CD4-positive, alpha-beta memory T cell (primary cell): ENCODE data around the gene RETREG3. TPM values are rescaled to one million over a fixed set of nuclear protein-coding genes. Genes with fewer than 3 reads are reported as not detected.

ENCODE experiments used
- CTCF ChIA-PET: fragments of 350-600 bp; sonication (Branson Sonifier 250); formaldehyde crosslinking; loops from one replicate; lab custom pipeline; 2021; ENCODE audit warnings: inconsistent platforms; ENCODE audit not compliant: partially characterized antibody; lab: Charles Lee
- POLR2A ChIA-PET: fragments of 350-600 bp; sonication (Branson Sonifier 250); formaldehyde crosslinking; loops from one replicate; lab custom pipeline; 2021; ENCODE audit not compliant: partially characterized antibody; lab: Charles Lee
- DNase-seq, 5 donors: peaks; one replicate each; pipeline versions ENCODE4 v3.0.0 to v3.0.0-alpha.2; 2020 to 2022; ENCODE audit warnings: mixed read lengths in 1 of 5
- H3K27ac ChIP-seq: one replicate; pipeline ENCODE4 v1.7.0; 2013; ENCODE audit warnings: low read depth, low read length
- H3K27me3 ChIP-seq: 2 replicates; pipeline ENCODE4 v1.7.0; 2013; ENCODE audit warnings: mild to moderate bottlenecking, low read length, moderate library complexity; ENCODE audit not compliant: insufficient read depth
- H3K36me3 ChIP-seq: 2 replicates; pipeline ENCODE4 v1.7.0; 2013; ENCODE audit warnings: mild to moderate bottlenecking, low read length, moderate library complexity; ENCODE audit not compliant: insufficient read depth
- H3K4me1 ChIP-seq: 2 replicates; pipeline ENCODE4 v1.7.0; 2013; ENCODE audit warnings: mild to moderate bottlenecking, low read length, moderate library complexity; ENCODE audit not compliant: insufficient read depth
- H3K4me3 ChIP-seq, 2 donors: one replicate each; pipeline ENCODE4 v1.7.0; 2013; ENCODE audit warnings: low read length in 2 of 2, mild to moderate bottlenecking in 1 of 2
- H3K9me3 ChIP-seq, 2 donors: one replicate each; pipeline ENCODE4 v1.7.0; 2013; ENCODE audit warnings: low read length in 2 of 2, control low read depth in 1 of 2; ENCODE audit not compliant: control insufficient read depth in 1 of 2
- H3K27ac Mint-ChIP-seq, 7 donors: one replicate each; pipeline ENCODE4 v1.8.0; 2020 to 2021; ENCODE audit warnings: mixed read lengths in 7 of 7, mild to moderate bottlenecking in 6 of 7, inconsistent platforms in 3 of 7, moderate library complexity in 3 of 7
- H3K27me3 Mint-ChIP-seq, 2 donors: one replicate each; pipeline ENCODE4 v1.8.0; 2020 to 2021; ENCODE audit warnings: mixed read lengths in 2 of 2
- H3K36me3 Mint-ChIP-seq, 2 donors: one replicate each; pipeline ENCODE4 v1.8.0; 2020 to 2021; ENCODE audit warnings: mixed read lengths in 2 of 2, inconsistent platforms in 1 of 2, mild to moderate bottlenecking in 1 of 2
- H3K4me1 Mint-ChIP-seq, 4 donors: one replicate each; pipeline ENCODE4 v1.8.0; 2020 to 2021; ENCODE audit warnings: mixed read lengths in 4 of 4, mild to moderate bottlenecking in 1 of 4
- H3K4me3 Mint-ChIP-seq, 8 donors: one replicate each; pipeline ENCODE4 v1.8.0; 2020 to 2021; ENCODE audit warnings: mixed read lengths in 8 of 8, mild to moderate bottlenecking in 7 of 8, moderate library complexity in 6 of 8, inconsistent platforms in 3 of 8
- H3K9me3 Mint-ChIP-seq, 8 donors: one replicate each; pipeline ENCODE4 v1.8.0; 2020 to 2021; ENCODE audit warnings: mixed read lengths in 8 of 8, mild to moderate bottlenecking in 5 of 8, inconsistent platforms in 3 of 8, moderate library complexity in 1 of 8
- intact Hi-C: fragments of 100-400 bp; cut with micrococcal nuclease; formaldehyde crosslinking; loops from one replicate; pipeline ENCODE4 v1.15.1; 2023
- polyA plus RNA-seq, 2 donors: library from polyadenylated mRNA; unstranded; fragments of 300-500 nt; fragmentation: Illumina TruSeq; gene quantifications; one replicate each; pipeline ENCODE4 v1.2.3, GENCODE V29; 2021
- total RNA-seq, 2 experiments: library from RNA; stranded (reverse); gene quantifications; one replicate each; pipeline ENCODE4 v1.2.3, GENCODE V29; 2021

RETREG3 gene
- total and polyA plus RNA-seq, 4 experiments from 2014 or later = 106 to 134 (median 126) TPM

- Mint-ChIP-seq H3K9me3 (peaks cover 0 to 3% (median 0%) of the 10 kb centered on the region in 8 donors), H3K4me3 (no peak overlapping the region), H3K36me3 (peaks cover 30 to 81% of the 10 kb centered on the region in 2 donors), H3K27ac (no peak overlapping the region), H3K4me1 (peaks cover 8 to 27% (median 13%) of the 10 kb centered on the region in 4 donors), H3K27me3 (no peaks in the 10 kb centered on the region)
- DNase-seq = no peak
- ChIA-PET POLR2A (interaction anchor here (0.7 to 1.6 kb wide), 3 partner anchors 24 to 28 kb away, joined by 3 to 6 read pairs (median 3); partner anchors contain the start of gene TUBG1), CTCF (interaction anchor here (0.5 to 2.4 kb wide), 6 partner anchors 10 to 190 kb away, joined by 3 to 8 read pairs (median 5); no protein-coding TSS in a partner anchor)
- Histone ChIP-seq H3K4me1 (peaks cover 14% of the 10 kb centered on the region), H3K36me3 (peaks cover 63% of the 10 kb centered on the region), H3K27ac (no peak overlapping the region), H3K27me3 (no peaks in the 10 kb centered on the region), H3K4me3 (no peak overlapping the region), H3K9me3 (no peaks in the 10 kb centered on the region)
- intact Hi-C loops = no loop called here
These were observed 27.4 kb downstream of the RETREG3 start for GRCh38 chr17:42581744-42582270.

- no peak overlapping the region for H3K4me3 ChIP-seq
- peak overlapping the region in 4 of 8 donors; percentile 7 to 53 (median 30) for H3K4me3 Mint-ChIP-seq
- no peaks in the 10 kb centered on the region for H3K27me3 ChIP-seq
- CTCF ChIA-PET = interaction anchor here (0.8 to 4.3 kb wide), 9 partner anchors 8 to 100 kb away, joined by 3 to 64 read pairs (median 6); partner anchors contain the start of genes RETREG3 and TUBG1
- no peak overlapping the region for H3K27ac ChIP-seq
- H3K36me3 ChIP-seq = peaks cover 45% of the 10 kb centered on the region
- H3K27me3 Mint-ChIP-seq = no peaks in the 10 kb centered on the region
- H3K9me3 ChIP-seq = no peaks in the 10 kb centered on the region
- POLR2A ChIA-PET = interaction anchor here (0.9 to 5.1 kb wide), 3 partner anchors 14 to 418 kb away, joined by 5 to 73 read pairs (median 9); partner anchors contain the start of genes MLX and RPL27
- H3K36me3 Mint-ChIP-seq = peaks cover 18 to 62% of the 10 kb centered on the region in 2 donors
- no peak for DNase-seq
- peaks cover 14 to 35% (median 21%) of the 10 kb centered on the region in 4 donors for H3K4me1 Mint-ChIP-seq
- intact Hi-C loops = loop anchor here (2.0 to 5.0 kb wide), 2 partner anchors 48 to 357 kb away; no protein-coding TSS in a partner anchor
- peaks cover 0 to 3% (median 0%) of the 10 kb centered on the region in 8 donors for H3K9me3 Mint-ChIP-seq
- H3K4me1 ChIP-seq = peaks cover 17% of the 10 kb centered on the region
- peak overlapping the region in 5 of 7 donors; percentile 37 to 86 (median 64) for H3K27ac Mint-ChIP-seq
These were observed 29.2 kb downstream of the RETREG3 start for GRCh38 chr17:42579794-42580551.

GRCh38 chr17:42578282-42578869 lies 30.8 kb downstream of the RETREG3 start:
- H3K9me3 ChIP-seq = no peaks in the 10 kb centered on the region
- ChIA-PET POLR2A (interaction anchor here (0.6 to 5.1 kb wide), 22 partner anchors 8 to 783 kb away, joined by 3 to 73 read pairs (median 8); partner anchors contain the start of genes BECN1, COASY, HSD17B1 and MLX), CTCF (interaction anchor here (0.8 to 4.3 kb wide), 44 partner anchors 8 to 419 kb away, joined by 3 to 64 read pairs (median 6); partner anchors contain the start of genes BECN1, COASY, MLX and RAMP2)
- H3K4me1 ChIP-seq = peaks cover 17% of the 10 kb centered on the region
- peak overlapping the region; percentile 83 to 100 for H3K4me3 ChIP-seq
- Mint-ChIP-seq H3K4me3 (peak overlapping the region; percentile 96 to 99 (median 99)), H3K27ac (peak overlapping the region; percentile 38 to 99 (median 97)), H3K27me3 (no peaks in the 10 kb centered on the region), H3K36me3 (peaks cover 20 to 58% of the 10 kb centered on the region in 2 donors), H3K4me1 (peaks cover 15 to 40% (median 22%) of the 10 kb centered on the region in 4 donors), H3K9me3 (peaks cover 0 to 3% (median 0%) of the 10 kb centered on the region in 8 donors)
- no peaks in the 10 kb centered on the region for H3K27me3 ChIP-seq
- H3K27ac ChIP-seq = peak overlapping the region; percentile 84
- DNase-seq = peak; percentile 53 to 81 (median 59)
- intact Hi-C loops = loop anchor here (1.0 to 5.0 kb wide), 5 partner anchors 46 to 358 kb away; partner anchors contain the start of gene BECN1
- peaks cover 35% of the 10 kb centered on the region for H3K36me3 ChIP-seq

GRCh38 chr17:42577532-42578281 lies 31.5 kb downstream of the RETREG3 start, which contains the start of gene PSMC3IP:
Gene PSMC3IP, minus strand, starts transcription at chr17:42577729. Its CDS starts 43 bp downstream, at chr17:42577686.
- H3K9me3 Mint-ChIP-seq = peaks cover 0 to 3% (median 0%) of the 10 kb centered on the region in 8 donors
- ChIA-PET CTCF (interaction anchor here (0.8 to 4.3 kb wide), 39 partner anchors 8 to 420 kb away, joined by 3 to 64 read pairs (median 6); partner anchors contain the start of genes BECN1, COASY, MLX and RAMP2), POLR2A (interaction anchor here (0.6 to 5.1 kb wide), 27 partner anchors 8 to 784 kb away, joined by 3 to 73 read pairs (median 7); partner anchors contain the start of genes BECN1, COASY, HSD17B1 and MLX)
- intact Hi-C loops = loop anchor here (1.0 to 5.0 kb wide), 9 partner anchors 10 to 359 kb away; partner anchors contain the start of genes BECN1, COASY, MLX and RETREG3
- H3K27me3 Mint-ChIP-seq = no peaks in the 10 kb centered on the region
- peak within 1 kb of the TSS; percentile 84 for H3K27ac ChIP-seq
- no peaks in the 10 kb centered on the region for H3K27me3 ChIP-seq
- H3K4me3 ChIP-seq = peak within 1 kb of the TSS; percentile 83 to 100
- peaks cover 18 to 44% (median 23%) of the 10 kb centered on the region in 4 donors for H3K4me1 Mint-ChIP-seq
- H3K4me1 ChIP-seq = peaks cover 17% of the 10 kb centered on the region
- peak within 1 kb of the TSS; percentile 96 to 99 (median 99) for H3K4me3 Mint-ChIP-seq
- peaks cover 17 to 58% of the 10 kb centered on the region in 2 donors for H3K36me3 Mint-ChIP-seq
- no peaks in the 10 kb centered on the region for H3K9me3 ChIP-seq
- peaks cover 35% of the 10 kb centered on the region for H3K36me3 ChIP-seq
- peak; percentile 83 to 93 (median 88) for DNase-seq
- peak within 1 kb of the TSS; percentile 87 to 99 (median 97) for H3K27ac Mint-ChIP-seq

GRCh38 chr17:42577140-42577531 lies 32.0 kb downstream of the RETREG3 start:
- Histone ChIP-seq H3K4me3 (peak overlapping the region; percentile 83 to 100), H3K4me1 (peaks cover 17% of the 10 kb centered on the region), H3K27ac (peak overlapping the region; percentile 84), H3K27me3 (no peaks in the 10 kb centered on the region), H3K36me3 (peaks cover 34% of the 10 kb centered on the region), H3K9me3 (no peaks in the 10 kb centered on the region)
- DNase-seq = no peak
- Mint-ChIP-seq H3K36me3 (peaks cover 14 to 56% of the 10 kb centered on the region in 2 donors), H3K4me1 (peaks cover 18 to 44% (median 23%) of the 10 kb centered on the region in 4 donors), H3K27me3 (no peaks in the 10 kb centered on the region), H3K9me3 (peaks cover 0 to 3% (median 0%) of the 10 kb centered on the region in 8 donors), H3K4me3 (peak overlapping the region; percentile 96 to 99 (median 99)), H3K27ac (peak overlapping the region; percentile 9 to 90 (median 81))
- ChIA-PET CTCF (interaction anchor here (1.1 to 4.3 kb wide), 12 partner anchors 10 to 421 kb away, joined by 3 to 64 read pairs (median 13); partner anchors contain the start of genes COASY, RETREG3, RPL27 and TUBG1), POLR2A (interaction anchor here (0.6 to 5.1 kb wide), 18 partner anchors 10 to 421 kb away, joined by 3 to 73 read pairs (median 6); partner anchors contain the start of genes COASY, HSD17B1, MLX and NAGLU)
- intact Hi-C loops = loop anchor here (1.0 to 5.0 kb wide), 5 partner anchors 10 to 45 kb away; partner anchors contain the start of genes COASY, MLX, RETREG3 and TUBG1
